ENCODE measurements around the gene POU2F2. TPM values are rescaled to one million over a fixed set of nuclear protein-coding genes. Genes with fewer than 3 reads are reported as not detected.
A peak's percentile ranks its signal among the peaks of the same experiment; 100 is the strongest.

Gene POU2F2
- total and polyA plus RNA-seq, 3 experiments from 2014 or later: 8.5 to 47.9 (median 46.7) TPM

DNA sequence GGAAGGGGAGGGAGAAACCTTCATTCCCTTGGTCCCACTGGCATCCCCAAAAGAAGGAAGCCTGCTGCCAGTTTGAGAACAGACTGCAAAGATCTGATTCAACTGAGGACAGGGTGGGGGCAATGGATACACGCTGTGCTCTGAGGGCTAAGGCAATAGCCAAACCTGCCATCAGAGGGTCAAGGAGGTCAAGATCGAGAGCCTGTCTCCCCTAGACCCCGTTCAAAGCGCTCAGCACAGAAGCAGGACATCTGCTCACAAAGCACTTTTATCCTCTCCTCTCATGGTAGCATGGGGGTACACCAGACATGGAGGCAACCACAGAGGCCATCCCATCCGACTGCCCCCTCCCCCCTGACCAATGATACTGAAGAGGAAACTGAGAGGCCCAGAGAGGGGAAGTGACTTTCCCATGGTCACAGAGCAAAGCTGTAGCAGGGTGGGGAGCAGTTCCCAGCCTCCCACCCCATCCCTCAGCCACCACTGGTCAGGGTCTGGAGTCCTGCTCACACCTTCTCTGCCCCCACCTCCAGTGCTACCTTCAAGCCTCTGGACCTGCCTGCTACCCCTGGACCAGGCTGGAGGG, 11.1 kb downstream of the POU2F2 start:
- POLR2A ChIA-PET: interaction anchor here (1.7 kb wide), 1 partner anchor 11 kb away, joined by 5 read pairs; the partner anchor contains the start of gene POU2F2
- H3K27ac ChIP-seq (ENCODE audit: low read depth, low read length): peak overlapping the region; percentile 64
- H3K4me3 ChIP-seq (ENCODE audit: low read length): no peak overlapping the region
- CTCF ChIA-PET: interaction anchor here (0.7 to 2.6 kb wide), 2 partner anchors 11 to 13 kb away, joined by 6 to 15 read pairs; partner anchors contain the start of gene POU2F2
- H3K4me1 ChIP-seq (ENCODE audit: insufficient read depth, low read length): peaks cover 48% of the 10 kb centered on the region
- no peak for DNase-seq
- Mint-ChIP-seq H3K36me3 (peaks cover 0 to 41% (median 4%) of the 10 kb centered on the region in 3 donors), H3K4me3 (peak overlapping the region in 6 of 7 donors; percentile 19 to 81 (median 63)), H3K9me3 (no peaks in the 10 kb centered on the region), H3K27ac (peak overlapping the region; percentile 86 to 98 (median 95)), H3K4me1 (peaks cover 48 to 59% (median 51%) of the 10 kb centered on the region in 3 donors), H3K27me3 (no peaks in the 10 kb centered on the region)
- no peaks in the 10 kb centered on the region for H3K9me3 ChIP-seq (ENCODE audit: low read length)
- peaks cover 3% of the 10 kb centered on the region for H3K36me3 ChIP-seq (ENCODE audit: insufficient read depth, low read length)
- H3K27me3 ChIP-seq (ENCODE audit: insufficient read depth, low read length, poor library complexity, severe bottlenecking): no peaks in the 10 kb centered on the region

DNA sequence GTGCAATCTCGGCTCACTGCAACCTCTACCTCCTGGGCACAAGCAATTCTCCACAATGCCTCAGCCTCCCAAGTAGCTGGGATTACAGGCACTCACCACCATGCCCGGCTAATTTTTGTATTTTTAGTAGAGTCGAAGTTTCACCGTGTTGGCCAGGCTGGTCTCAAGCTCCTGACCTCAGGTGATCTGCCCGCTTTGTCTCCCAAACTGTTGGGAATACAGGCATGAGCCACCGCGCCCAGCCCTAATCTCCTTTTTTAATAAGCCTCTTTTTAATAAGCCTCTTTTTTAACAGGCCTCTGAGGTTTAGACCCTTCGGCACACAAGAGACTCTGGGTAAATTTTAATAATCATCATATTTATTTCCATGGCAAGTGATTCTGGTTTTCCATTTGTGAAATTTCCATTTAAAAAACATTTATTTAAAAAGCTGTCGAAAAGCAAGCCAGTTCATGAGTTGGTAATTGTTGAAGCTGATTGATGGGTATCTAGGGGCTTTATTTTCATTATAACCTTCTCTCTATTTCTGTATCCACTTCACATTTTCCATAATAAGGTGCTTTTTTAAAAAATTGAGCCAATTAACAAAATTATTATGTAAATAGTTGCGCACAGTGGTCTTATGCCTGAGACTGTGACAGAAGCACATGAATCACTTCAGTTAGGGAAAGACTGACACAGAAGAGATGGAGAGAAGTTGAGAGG, 11.8 kb downstream of the POU2F2 start:
- Histone ChIP-seq H3K4me3 (ENCODE audit: low read length) (no peak overlapping the region), H3K36me3 (ENCODE audit: insufficient read depth, low read length) (peaks cover 7% of the 10 kb centered on the region), H3K9me3 (ENCODE audit: low read length) (no peaks in the 10 kb centered on the region), H3K27me3 (ENCODE audit: insufficient read depth, low read length, poor library complexity, severe bottlenecking) (no peaks in the 10 kb centered on the region), H3K27ac (ENCODE audit: low read depth, low read length) (no peak overlapping the region), H3K4me1 (ENCODE audit: insufficient read depth, low read length) (peaks cover 46% of the 10 kb centered on the region)
- H3K9me3 Mint-ChIP-seq: no peaks in the 10 kb centered on the region
- H3K27ac Mint-ChIP-seq: peak overlapping the region; percentile 86 to 98 (median 95)
- H3K36me3 Mint-ChIP-seq: peaks cover 0 to 48% (median 6%) of the 10 kb centered on the region in 3 donors
- no peak for DNase-seq
- ChIA-PET POLR2A (interaction anchor here (1.7 kb wide), 1 partner anchor 11 kb away, joined by 5 read pairs; the partner anchor contains the start of gene POU2F2), CTCF (interaction anchor here (0.8 to 2.6 kb wide), 3 partner anchors 12 to 171 kb away, joined by 3 to 15 read pairs (median 4); partner anchors contain the start of gene POU2F2)
- H3K4me3 Mint-ChIP-seq: peak overlapping the region in 6 of 7 donors; percentile 19 to 80 (median 48)
- H3K4me1 Mint-ChIP-seq: peaks cover 44 to 53% (median 45%) of the 10 kb centered on the region in 3 donors
- no peaks in the 10 kb centered on the region for H3K27me3 Mint-ChIP-seq

DNA sequence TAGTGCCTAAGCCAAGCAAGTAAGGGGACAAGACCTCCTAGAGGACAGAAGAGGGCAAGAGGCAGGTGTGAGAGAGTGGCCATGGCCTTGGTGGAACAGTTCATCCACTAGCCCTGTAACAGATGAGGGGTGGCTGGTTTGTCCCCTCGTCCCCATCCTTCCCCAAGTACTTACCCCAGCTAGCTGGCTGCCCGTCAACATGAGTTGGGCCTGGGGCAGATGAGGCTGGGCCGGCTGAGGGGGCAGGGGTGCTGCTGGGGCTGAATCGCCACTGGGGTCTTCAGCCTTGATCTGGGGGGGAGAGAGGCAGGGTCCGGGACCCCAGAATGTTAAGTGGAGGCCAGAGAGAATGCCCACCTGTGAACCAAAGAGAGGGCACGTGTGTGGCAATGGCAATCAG, 15.2 kb downstream of the POU2F2 start:
- Mint-ChIP-seq H3K36me3 (peaks cover 0 to 62% (median 9%) of the 10 kb centered on the region in 3 donors), H3K4me1 (peaks cover 19 to 27% (median 21%) of the 10 kb centered on the region in 3 donors), H3K9me3 (no peaks in the 10 kb centered on the region), H3K27me3 (no peaks in the 10 kb centered on the region), H3K27ac (peak overlapping the region in 3 of 8 donors; percentile 27 to 96 (median 82)), H3K4me3 (no peak overlapping the region)
- ChIA-PET POLR2A (no interaction called here), CTCF (interaction anchor here (1.7 kb wide), 1 partner anchor 9 kb away, joined by 6 read pairs; no protein-coding TSS in a partner anchor)
- Histone ChIP-seq H3K27me3 (ENCODE audit: insufficient read depth, low read length, poor library complexity, severe bottlenecking) (no peaks in the 10 kb centered on the region), H3K36me3 (ENCODE audit: insufficient read depth, low read length) (peaks cover 7% of the 10 kb centered on the region), H3K4me1 (ENCODE audit: insufficient read depth, low read length) (peaks cover 14% of the 10 kb centered on the region), H3K4me3 (ENCODE audit: low read length) (no peak overlapping the region), H3K27ac (ENCODE audit: low read depth, low read length) (no peak overlapping the region), H3K9me3 (ENCODE audit: low read length) (no peaks in the 10 kb centered on the region)
- DNase-seq: no peak

DNA sequence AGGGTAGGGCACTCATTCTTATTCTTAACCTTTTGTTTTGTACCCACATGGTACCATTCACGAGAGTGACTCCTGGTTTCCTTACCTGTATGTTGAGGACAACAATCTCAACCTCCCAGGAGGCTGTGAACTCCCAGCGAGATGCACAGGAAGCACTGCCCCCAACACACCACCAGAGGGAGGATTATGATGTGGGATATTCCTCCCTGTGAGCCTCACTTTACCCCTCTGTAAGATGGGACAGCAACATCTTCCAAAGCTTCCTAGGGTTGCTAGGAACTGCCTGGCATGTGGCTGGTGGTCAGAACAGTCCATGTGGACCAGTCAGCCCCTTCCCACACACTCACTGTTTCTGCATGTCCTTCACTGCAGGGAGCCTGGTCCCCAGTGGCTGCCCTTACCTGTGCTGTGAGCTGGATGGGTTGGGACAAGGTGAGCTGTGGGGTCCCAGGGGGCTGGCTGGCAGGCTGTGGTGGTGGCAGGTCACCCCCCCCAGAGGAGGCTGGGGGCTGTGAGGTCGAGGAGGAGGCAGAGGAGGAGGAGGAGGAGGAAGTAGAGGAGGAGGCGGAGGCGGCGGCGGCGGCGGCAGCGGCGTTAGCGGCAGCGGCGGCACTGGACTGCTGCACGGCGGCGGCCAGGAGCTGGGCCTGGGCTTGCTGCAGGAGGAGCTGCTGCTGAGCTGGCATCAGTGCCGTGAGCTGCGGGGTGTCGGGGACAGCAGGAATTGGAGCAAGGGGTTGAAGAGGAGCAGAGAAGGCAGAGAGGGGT, 15.8 kb downstream of the POU2F2 start:
- ChIA-PET CTCF (interaction anchor here (1.7 to 2.8 kb wide), 2 partner anchors 8 to 16 kb away, joined by 6 to 9 read pairs; no protein-coding TSS in a partner anchor), POLR2A (no interaction called here)
- peaks cover 14 to 21% (median 16%) of the 10 kb centered on the region in 3 donors for H3K4me1 Mint-ChIP-seq

DNA sequence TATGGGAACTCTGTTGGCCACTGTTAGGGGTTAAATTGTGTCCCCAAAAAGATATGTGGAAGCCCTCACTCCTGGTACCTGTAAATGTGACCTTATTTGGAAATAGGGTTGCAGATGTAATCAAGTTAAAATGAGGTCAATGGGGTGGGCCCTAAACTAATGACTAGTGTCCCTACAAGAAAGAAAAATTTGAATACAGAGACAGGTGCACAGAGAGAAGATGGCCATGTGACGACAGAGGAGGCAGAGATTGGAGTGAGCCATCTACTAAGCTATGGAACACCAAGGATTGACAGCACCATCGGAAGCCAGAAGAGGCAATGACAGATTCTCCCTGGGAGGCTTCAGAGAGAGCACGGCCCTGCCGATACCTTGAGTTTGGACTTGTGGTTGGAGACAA, 16.5 kb downstream of the POU2F2 start:
- Histone ChIP-seq H3K27me3 (ENCODE audit: insufficient read depth, low read length, poor library complexity, severe bottlenecking) (no peaks in the 10 kb centered on the region), H3K27ac (ENCODE audit: low read depth, low read length) (no peak overlapping the region), H3K4me1 (ENCODE audit: insufficient read depth, low read length) (peaks cover under 1% of the 10 kb centered on the region), H3K36me3 (ENCODE audit: insufficient read depth, low read length) (peaks cover 7% of the 10 kb centered on the region), H3K9me3 (ENCODE audit: low read length) (no peaks in the 10 kb centered on the region), H3K4me3 (ENCODE audit: low read length) (no peak overlapping the region)
- peaks cover 0 to 73% (median 9%) of the 10 kb centered on the region in 3 donors for H3K36me3 Mint-ChIP-seq
- H3K27me3 Mint-ChIP-seq: no peaks in the 10 kb centered on the region
- peak overlapping the region in 3 of 8 donors; percentile 4 to 22 (median 5) for H3K27ac Mint-ChIP-seq
- DNase-seq: no peak
- no peaks in the 10 kb centered on the region for H3K9me3 Mint-ChIP-seq
- CTCF ChIA-PET: interaction anchor here (2.8 kb wide), 1 partner anchor 17 kb away, joined by 9 read pairs; no protein-coding TSS in a partner anchor
- peaks cover 6 to 13% (median 8%) of the 10 kb centered on the region in 3 donors for H3K4me1 Mint-ChIP-seq
- POLR2A ChIA-PET: no interaction called here
- H3K4me3 Mint-ChIP-seq: no peak overlapping the region

More for the DNA sequence above, 15.8 kb downstream of the POU2F2 start:
- Mint-ChIP-seq H3K27ac (peak overlapping the region in 4 of 8 donors; percentile 22 to 96 (median 54)), H3K27me3 (no peaks in the 10 kb centered on the region), H3K4me3 (no peak overlapping the region), H3K9me3 (no peaks in the 10 kb centered on the region), H3K36me3 (peaks cover 0 to 66% (median 9%) of the 10 kb centered on the region in 3 donors)
- H3K9me3 ChIP-seq (ENCODE audit: low read length): no peaks in the 10 kb centered on the region
- H3K36me3 ChIP-seq (ENCODE audit: insufficient read depth, low read length): peaks cover 7% of the 10 kb centered on the region
- no peaks in the 10 kb centered on the region for H3K27me3 ChIP-seq (ENCODE audit: insufficient read depth, low read length, poor library complexity, severe bottlenecking)
- peaks cover 8% of the 10 kb centered on the region for H3K4me1 ChIP-seq (ENCODE audit: insufficient read depth, low read length)
- no peak overlapping the region for H3K4me3 ChIP-seq (ENCODE audit: low read length)
- no peak overlapping the region for H3K27ac ChIP-seq (ENCODE audit: low read depth, low read length)
- no peak for DNase-seq

DNA sequence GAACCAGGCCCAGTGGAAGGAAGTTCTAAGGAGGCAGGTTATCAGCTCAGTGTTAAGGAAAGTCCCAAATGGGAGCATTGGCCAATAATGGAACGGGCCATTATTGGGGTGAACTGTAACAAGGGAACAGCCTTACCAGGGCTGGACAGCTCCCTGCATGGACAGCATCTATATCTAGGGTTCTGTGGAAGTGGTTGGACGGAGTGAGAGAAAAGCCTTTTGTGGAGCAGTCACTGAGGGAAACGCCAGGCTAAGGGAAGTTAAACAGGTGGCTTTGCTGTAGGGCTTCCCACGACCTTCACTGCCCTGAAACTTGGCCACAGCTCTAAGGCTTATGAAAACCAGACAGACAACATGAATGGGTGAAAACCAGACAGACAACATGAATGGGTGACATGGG, 17.0 kb downstream of the POU2F2 start:
- POLR2A ChIA-PET: no interaction called here
- H3K27me3 Mint-ChIP-seq: no peaks in the 10 kb centered on the region
- H3K27ac Mint-ChIP-seq: no peak overlapping the region
- peaks cover 5 to 9% (median 5%) of the 10 kb centered on the region in 3 donors for H3K4me1 Mint-ChIP-seq
- H3K4me3 Mint-ChIP-seq: no peak overlapping the region
- CTCF ChIA-PET: interaction anchor here (1.5 to 2.8 kb wide), 2 partner anchors 8 to 18 kb away, joined by 6 to 9 read pairs; no protein-coding TSS in a partner anchor
- no peaks in the 10 kb centered on the region for H3K9me3 Mint-ChIP-seq
- H3K27ac ChIP-seq (ENCODE audit: low read depth, low read length): no peak overlapping the region
- no peaks in the 10 kb centered on the region for H3K9me3 ChIP-seq (ENCODE audit: low read length)
- H3K36me3 ChIP-seq (ENCODE audit: insufficient read depth, low read length): peaks cover 7% of the 10 kb centered on the region
- H3K4me3 ChIP-seq (ENCODE audit: low read length): no peak overlapping the region
- H3K4me1 ChIP-seq (ENCODE audit: insufficient read depth, low read length): no peaks in the 10 kb centered on the region
- peaks cover 0 to 77% (median 9%) of the 10 kb centered on the region in 3 donors for H3K36me3 Mint-ChIP-seq
- no peaks in the 10 kb centered on the region for H3K27me3 ChIP-seq (ENCODE audit: insufficient read depth, low read length, poor library complexity, severe bottlenecking)
- DNase-seq: no peak

DNA sequence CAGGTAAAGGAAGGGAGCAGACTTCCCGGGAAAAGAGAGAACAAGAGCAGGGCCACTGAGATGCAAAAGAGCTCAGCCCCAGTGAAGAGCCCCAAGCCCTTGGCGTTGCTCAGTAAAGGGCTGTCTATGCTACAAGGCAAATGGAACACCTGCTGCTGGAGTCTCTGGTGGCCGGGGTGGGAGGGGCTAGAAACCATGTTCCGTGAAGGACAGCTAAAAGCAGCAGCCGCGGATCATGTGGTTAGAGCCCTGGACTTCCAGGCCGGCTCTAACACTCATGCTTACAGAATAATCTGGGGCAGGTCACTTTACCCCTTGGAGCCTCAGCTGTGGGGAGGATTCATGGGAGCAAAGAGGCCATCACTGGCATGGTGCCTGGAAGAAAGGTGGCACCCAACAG, 17.8 kb downstream of the POU2F2 start:
- CTCF ChIA-PET: interaction anchor here (1.0 to 2.8 kb wide), 4 partner anchors 9 to 182 kb away, joined by 4 to 9 read pairs (median 6); no protein-coding TSS in a partner anchor
- Histone ChIP-seq H3K27me3 (ENCODE audit: insufficient read depth, low read length, poor library complexity, severe bottlenecking) (no peaks in the 10 kb centered on the region), H3K36me3 (ENCODE audit: insufficient read depth, low read length) (peaks cover 7% of the 10 kb centered on the region), H3K4me3 (ENCODE audit: low read length) (no peak overlapping the region), H3K9me3 (ENCODE audit: low read length) (no peaks in the 10 kb centered on the region), H3K4me1 (ENCODE audit: insufficient read depth, low read length) (no peaks in the 10 kb centered on the region), H3K27ac (ENCODE audit: low read depth, low read length) (no peak overlapping the region)
- peaks cover 5 to 9% (median 5%) of the 10 kb centered on the region in 3 donors for H3K4me1 Mint-ChIP-seq
- H3K27ac Mint-ChIP-seq: peak overlapping the region in 5 of 8 donors; percentile 27 to 66 (median 48)
- no peaks in the 10 kb centered on the region for H3K27me3 Mint-ChIP-seq
- H3K4me3 Mint-ChIP-seq: no peak overlapping the region
- no peak for DNase-seq
- no peaks in the 10 kb centered on the region for H3K9me3 Mint-ChIP-seq
- POLR2A ChIA-PET: no interaction called here
- peaks cover 0 to 78% (median 9%) of the 10 kb centered on the region in 3 donors for H3K36me3 Mint-ChIP-seq
